ENCODE results near the gene ZMYM4. TPM values are rescaled to one million over a fixed set of nuclear protein-coding genes. Genes with fewer than 3 reads are reported as not detected.

The ZMYM4 gene
- total RNA-seq, 3 donors from 2014 or later, result 47.2 to 71.1 (median 47.8) TPM

DNA sequence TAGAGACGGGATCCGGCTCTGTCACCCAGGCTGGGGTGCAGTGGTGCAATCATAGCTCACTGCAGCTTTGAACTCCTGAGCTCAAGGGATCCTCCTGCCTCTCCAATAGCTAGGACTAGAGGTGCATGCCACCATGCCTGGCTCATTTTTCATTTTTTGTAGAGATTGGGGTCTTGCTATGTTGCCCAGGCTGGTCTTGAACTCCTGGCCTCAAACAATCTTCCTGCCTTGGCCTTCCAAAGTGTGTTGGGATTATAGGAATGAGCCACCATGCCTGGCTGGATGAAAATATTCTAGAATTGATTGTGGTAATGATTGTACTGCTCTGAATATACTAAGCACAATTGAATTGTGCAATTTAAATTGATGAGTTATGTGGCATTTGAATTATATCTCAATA lies 21.9 kb downstream of the ZMYM4 start:
- H3K4me1 ChIP-seq, result peaks cover 6 to 8% of the 10 kb centered on the region in 2 donors
- intact Hi-C loops (cut with DNase I; ENCODE audit: low total_unique reads), result no loop called here
- DNase-seq (ENCODE audit: low spot score in 2 of 2), result no peak
- H3K27ac ChIP-seq, result no peak overlapping the region
- H3K36me3 ChIP-seq, result no peaks in the 10 kb centered on the region
- H3K4me3 ChIP-seq, result no peak overlapping the region
- no peak for TF ChIP-seq CTCF (IDR thresholded peaks at IDR 0.05)
- no peak for TF ChIP-seq POLR2A (IDR thresholded peaks at IDR 0.05)
- no peak for TF ChIP-seq POLR2AphosphoS5 (IDR thresholded peaks at IDR 0.05)
- H3K9me3 ChIP-seq, result no peaks in the 10 kb centered on the region
- H3K27me3 ChIP-seq, result no peaks in the 10 kb centered on the region

GRCh38 chr1:35294809-35295208 lies 26.3 kb downstream of the ZMYM4 start:
- no peak for TF ChIP-seq POLR2AphosphoS5 (IDR thresholded peaks at IDR 0.05)
- no peak for TF ChIP-seq CTCF (IDR thresholded peaks at IDR 0.05)
- TF ChIP-seq POLR2A (IDR thresholded peaks at IDR 0.05), result no peak
- Histone ChIP-seq H3K36me3 (no peaks in the 10 kb centered on the region), H3K9me3 (no peaks in the 10 kb centered on the region), H3K4me3 (no peak overlapping the region), H3K27me3 (no peaks in the 10 kb centered on the region), H3K4me1 (no peaks in the 10 kb centered on the region), H3K27ac (no peak overlapping the region)
- DNase-seq (ENCODE audit: low spot score in 2 of 2), result no peak
- intact Hi-C loops (cut with DNase I; ENCODE audit: low total_unique reads), result no loop called here

DNA sequence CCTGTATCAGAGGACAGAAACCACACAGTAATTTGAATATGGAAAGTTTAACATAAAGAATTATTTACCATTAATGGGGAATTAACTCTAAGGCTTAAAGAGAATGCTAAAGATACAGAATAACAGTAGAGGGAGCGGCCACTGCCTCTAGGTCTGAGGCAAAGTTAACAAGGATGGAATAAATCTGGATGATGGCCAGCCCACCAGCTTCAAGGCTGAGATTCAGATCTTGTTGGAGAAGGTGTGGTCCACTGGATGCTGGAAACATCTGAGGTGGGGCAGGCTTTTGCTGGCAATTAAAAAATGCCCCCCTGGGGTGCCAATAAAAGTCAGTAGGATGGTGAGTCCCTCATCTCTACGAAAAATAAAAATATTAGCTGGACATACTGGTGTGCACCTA lies 29.4 kb downstream of the ZMYM4 start:
- TF ChIP-seq POLR2AphosphoS5 (IDR thresholded peaks at IDR 0.05), result no peak
- no peak for TF ChIP-seq POLR2A (IDR thresholded peaks at IDR 0.05)
- TF ChIP-seq CTCF (IDR thresholded peaks at IDR 0.05), result no peak
- Histone ChIP-seq H3K27me3 (no peaks in the 10 kb centered on the region), H3K9me3 (no peaks in the 10 kb centered on the region), H3K36me3 (no peaks in the 10 kb centered on the region), H3K27ac (no peak overlapping the region), H3K4me3 (no peak overlapping the region), H3K4me1 (no peaks in the 10 kb centered on the region)
- no peak for DNase-seq (ENCODE audit: low spot score in 2 of 2)
- intact Hi-C loops (cut with DNase I; ENCODE audit: low total_unique reads), result no loop called here

- Histone ChIP-seq H3K27ac (no peak overlapping the region), H3K36me3 (no peaks in the 10 kb centered on the region), H3K4me3 (no peak overlapping the region), H3K9me3 (no peaks in the 10 kb centered on the region), H3K4me1 (no peaks in the 10 kb centered on the region), H3K27me3 (no peaks in the 10 kb centered on the region)
- no peak for DNase-seq (ENCODE audit: low spot score in 2 of 2)
- intact Hi-C loops (cut with DNase I; ENCODE audit: low total_unique reads), result no loop called here
- no peak for TF ChIP-seq POLR2AphosphoS5 (IDR thresholded peaks at IDR 0.05)
- TF ChIP-seq CTCF (IDR thresholded peaks at IDR 0.05), result peak in 2 of 3 donors; percentile 22 to 39
Measured at GRCh38 chr1:35298464-35298863, 30.0 kb downstream of the ZMYM4 start.

DNA sequence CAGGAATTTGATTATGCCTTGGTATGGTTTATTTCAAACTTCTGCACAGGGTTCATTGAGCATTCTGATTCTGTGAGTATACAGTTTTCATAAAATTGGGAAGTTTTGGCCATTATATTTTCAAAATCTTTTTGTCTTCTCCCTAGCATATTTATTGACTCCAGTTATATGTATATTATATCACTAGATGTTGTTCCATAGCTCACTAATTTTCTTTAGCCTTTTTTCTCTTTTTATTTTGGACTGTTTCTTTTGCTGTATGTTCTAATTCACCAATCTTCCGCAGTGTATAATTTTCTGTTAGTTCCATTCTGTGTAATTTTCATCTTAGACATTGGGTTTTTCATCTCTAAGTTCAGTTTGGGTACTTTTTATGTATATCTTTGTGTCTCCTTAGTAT lies 31.9 kb downstream of the ZMYM4 start:
- Histone ChIP-seq H3K36me3 (no peaks in the 10 kb centered on the region), H3K4me3 (no peak overlapping the region), H3K27me3 (no peaks in the 10 kb centered on the region), H3K9me3 (no peaks in the 10 kb centered on the region), H3K27ac (no peak overlapping the region), H3K4me1 (no peaks in the 10 kb centered on the region)
- no peak for DNase-seq (ENCODE audit: low spot score in 2 of 2)
- TF ChIP-seq CTCF (IDR thresholded peaks at IDR 0.05) (no peak), POLR2A (IDR thresholded peaks at IDR 0.05) (no peak), POLR2AphosphoS5 (IDR thresholded peaks at IDR 0.05) (no peak)
- intact Hi-C loops (cut with DNase I; ENCODE audit: low total_unique reads), result no loop called here

Measured in breast epithelium (tissue), 4 donors.